Fibroblast of villous mesenchyme (primary cell): ENCODE data around the gene SPR. TPM values are rescaled to one million over a fixed set of nuclear protein-coding genes. Genes with fewer than 3 reads are reported as not detected.
A peak's percentile ranks its signal among the peaks of the same experiment; 100 is the strongest.

Source experiments
- DNase-seq: peaks from one replicate; pipeline ENCODE4 v3.0.0-alpha.2; 2010; ENCODE audit warnings: low read depth
- H3K4me3 ChIP-seq: 2 replicates; pipeline ENCODE4 v1.5.1; 2011; ENCODE audit warnings: low read depth, mild to moderate bottlenecking, low read length
- total RNA-seq: library from RNA; depleted of rRNA; stranded (reverse); fragments of >200 nt; gene quantifications from 2 replicates; pipeline ENCODE4 v1.2.3, GENCODE V29; 2012
- TF ChIP-seq, protein P1 (sequence below): IDR thresholded peaks from 2 replicates; pipeline ENCODE4 v1.5.1; 2012; ENCODE audit warnings: low read depth, mild to moderate bottlenecking, low read length; ENCODE audit not compliant: insufficient read depth

Gene SPR
- total RNA-seq, 1 donor: 22.0 TPM

DNA sequence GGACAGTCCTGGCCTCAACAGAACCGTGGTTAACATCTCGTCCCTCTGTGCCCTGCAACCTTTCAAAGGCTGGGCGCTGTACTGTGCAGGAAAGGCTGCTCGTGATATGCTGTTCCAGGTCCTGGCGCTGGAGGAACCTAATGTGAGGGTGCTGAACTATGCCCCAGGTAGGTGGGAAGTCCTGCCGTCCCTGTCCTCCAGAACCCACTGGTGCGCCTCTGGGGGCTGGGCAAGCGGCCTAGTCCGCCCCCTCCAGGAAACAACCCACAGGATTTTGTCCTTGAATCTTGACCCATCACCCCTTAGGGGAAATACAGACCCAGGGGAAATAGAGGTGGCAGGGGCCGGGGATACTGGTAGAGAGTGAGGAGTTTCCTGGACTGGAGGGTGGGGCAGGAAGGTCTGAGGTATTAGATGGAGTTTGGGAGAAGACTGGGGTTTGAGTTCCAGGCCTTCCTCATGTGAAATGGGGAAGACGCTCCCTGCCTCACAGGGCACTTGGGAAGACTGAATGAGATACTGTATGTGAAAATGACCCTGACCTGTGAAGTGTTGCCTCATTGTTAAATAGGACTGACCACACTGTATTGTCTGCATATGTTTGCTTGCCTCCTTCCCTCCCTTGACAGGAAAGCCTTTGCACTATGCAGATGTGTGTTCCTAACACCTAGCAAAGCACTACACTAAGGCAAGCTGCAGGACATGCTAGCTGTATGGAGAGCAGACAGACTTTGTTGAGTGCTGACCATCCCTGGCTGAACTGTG, 1.4 kb downstream of the SPR start:
- peak overlapping the region; percentile 80 for H3K4me3 ChIP-seq
- TF ChIP-seq, protein P1, sequence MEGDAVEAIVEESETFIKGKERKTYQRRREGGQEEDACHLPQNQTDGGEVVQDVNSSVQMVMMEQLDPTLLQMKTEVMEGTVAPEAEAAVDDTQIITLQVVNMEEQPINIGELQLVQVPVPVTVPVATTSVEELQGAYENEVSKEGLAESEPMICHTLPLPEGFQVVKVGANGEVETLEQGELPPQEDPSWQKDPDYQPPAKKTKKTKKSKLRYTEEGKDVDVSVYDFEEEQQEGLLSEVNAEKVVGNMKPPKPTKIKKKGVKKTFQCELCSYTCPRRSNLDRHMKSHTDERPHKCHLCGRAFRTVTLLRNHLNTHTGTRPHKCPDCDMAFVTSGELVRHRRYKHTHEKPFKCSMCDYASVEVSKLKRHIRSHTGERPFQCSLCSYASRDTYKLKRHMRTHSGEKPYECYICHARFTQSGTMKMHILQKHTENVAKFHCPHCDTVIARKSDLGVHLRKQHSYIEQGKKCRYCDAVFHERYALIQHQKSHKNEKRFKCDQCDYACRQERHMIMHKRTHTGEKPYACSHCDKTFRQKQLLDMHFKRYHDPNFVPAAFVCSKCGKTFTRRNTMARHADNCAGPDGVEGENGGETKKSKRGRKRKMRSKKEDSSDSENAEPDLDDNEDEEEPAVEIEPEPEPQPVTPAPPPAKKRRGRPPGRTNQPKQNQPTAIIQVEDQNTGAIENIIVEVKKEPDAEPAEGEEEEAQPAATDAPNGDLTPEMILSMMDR: no peak

DNA sequence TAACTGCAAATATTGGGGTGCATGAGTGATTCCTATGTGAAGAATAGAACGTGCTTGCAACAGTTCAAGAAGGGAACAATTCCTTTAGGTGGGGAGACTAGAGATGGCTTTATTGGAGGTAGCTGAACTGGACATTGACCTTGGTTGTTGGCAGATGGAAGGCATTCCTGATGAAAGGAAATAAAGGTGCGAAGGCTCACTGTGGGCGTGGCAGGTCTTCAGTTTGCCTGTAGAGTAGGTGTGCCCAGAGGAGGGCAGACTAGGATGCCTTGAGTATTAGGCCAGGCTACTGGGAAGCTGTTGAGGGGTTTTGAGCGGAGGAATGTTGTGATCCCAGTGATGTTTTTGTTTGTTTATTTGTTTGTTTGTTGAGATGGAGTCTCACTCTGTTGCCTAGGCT, 2.8 kb downstream of the SPR start:
- TF ChIP-seq, protein P1: no peak
- no peak overlapping the region for H3K4me3 ChIP-seq
- no peak for DNase-seq

More for the DNA sequence above, 1.4 kb downstream of the SPR start:
- no peak for DNase-seq

DNA sequence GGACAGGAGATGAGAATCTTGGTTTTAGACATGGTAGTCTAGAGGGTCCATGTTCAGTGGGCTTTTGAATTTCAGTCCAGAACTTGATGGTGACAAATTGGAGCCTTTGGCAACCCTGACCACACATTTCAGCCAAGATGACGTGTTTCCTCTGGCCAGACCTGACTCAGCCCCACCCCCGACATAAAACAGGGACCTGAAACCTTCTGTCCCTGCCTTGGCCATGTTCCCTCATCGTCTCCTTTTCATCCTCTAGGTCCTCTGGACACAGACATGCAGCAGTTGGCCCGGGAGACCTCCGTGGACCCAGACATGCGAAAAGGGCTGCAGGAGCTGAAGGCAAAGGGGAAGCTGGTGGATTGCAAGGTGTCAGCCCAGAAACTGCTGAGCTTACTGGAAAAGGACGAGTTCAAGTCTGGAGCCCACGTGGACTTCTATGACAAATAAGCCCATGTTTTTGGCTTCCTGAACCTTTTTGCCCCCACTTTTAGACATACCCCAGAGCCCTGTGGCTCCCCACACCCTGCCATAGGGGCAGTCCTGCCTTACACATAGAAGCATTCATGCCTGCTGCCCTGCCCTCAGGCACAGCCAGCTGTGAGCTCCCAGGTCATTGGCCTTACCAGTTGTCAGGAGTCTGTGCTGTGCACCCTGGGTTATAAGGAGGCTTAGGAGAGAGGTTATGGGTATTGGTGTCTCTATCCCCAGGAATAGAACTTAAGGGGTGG, 4.0 kb downstream of the SPR start:
- no peak overlapping the region for H3K4me3 ChIP-seq
- TF ChIP-seq, protein P1: no peak
- DNase-seq: no peak

DNA sequence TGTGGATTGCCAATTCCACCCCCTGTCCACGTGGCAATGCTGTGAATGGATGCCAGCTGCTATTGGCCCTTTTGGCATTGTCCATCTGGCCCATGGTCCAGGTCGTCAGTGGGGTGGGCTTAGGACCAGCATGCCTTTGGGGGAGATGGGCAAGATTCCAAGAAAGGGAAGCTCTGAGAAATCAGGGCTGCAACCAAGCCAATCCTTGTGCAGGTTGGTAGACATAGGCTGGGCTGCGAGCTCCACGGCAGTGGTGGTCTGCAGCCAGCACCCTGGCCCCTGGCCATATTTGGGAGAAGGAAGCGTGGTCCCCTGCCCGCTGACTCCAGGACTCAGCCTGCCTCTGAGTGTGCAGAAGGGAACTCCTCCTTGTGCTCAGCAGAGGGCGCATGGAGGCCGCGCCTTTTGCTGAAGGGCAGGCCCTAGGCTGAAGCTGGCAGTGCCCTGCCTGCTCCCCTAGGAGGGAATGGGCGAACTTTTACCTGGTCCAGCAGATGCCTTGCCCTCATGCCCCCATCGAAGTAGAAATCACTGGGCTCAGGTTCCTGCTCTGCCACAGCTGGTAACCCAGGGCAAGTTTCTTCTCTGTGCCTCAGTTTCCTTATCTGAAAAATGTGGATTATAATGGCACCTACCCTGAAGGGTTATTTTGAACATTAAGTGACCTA, 5.4 kb downstream of the SPR start:
- TF ChIP-seq, protein P1: peak; percentile 83
- H3K4me3 ChIP-seq: no peak overlapping the region
- peak; percentile 64 for DNase-seq

DNA sequence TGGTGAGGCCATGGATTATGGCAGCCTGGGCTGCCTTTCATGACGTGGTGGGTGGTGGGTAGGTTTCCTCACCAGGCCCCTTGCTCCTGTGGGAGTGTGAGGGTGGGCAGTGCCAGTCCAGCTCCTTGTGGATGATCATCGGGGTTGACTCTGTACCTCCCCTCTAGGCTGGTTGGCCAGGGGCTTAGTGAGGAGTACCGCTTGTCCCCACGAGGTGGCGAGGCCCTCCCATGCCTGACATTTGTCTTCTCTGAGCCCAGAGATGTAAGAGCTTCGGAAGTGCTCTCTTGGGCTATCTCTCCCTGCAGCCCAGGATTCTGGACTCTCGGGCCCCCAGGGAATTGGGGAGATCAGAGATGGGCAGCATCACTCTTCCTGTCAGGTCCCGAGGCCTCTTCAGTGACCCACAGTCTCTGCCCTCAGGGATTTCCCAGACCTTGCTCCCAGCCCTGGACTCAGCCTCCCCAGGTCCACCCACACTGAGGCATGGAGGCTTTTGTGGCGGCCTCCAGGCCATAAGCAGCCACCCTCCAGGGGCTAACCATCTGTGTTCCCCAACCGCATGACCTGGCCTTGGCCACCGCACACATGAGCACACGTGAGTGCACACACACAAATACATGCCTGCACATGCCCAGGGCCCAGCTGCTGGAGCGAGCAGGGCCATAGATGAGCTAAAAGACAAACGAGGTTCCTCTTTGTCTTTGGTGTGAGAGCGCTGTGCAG, 6.5 kb downstream of the SPR start:
- TF ChIP-seq, protein P1: peak; percentile 77
- DNase-seq: peak; percentile 60

DNA sequence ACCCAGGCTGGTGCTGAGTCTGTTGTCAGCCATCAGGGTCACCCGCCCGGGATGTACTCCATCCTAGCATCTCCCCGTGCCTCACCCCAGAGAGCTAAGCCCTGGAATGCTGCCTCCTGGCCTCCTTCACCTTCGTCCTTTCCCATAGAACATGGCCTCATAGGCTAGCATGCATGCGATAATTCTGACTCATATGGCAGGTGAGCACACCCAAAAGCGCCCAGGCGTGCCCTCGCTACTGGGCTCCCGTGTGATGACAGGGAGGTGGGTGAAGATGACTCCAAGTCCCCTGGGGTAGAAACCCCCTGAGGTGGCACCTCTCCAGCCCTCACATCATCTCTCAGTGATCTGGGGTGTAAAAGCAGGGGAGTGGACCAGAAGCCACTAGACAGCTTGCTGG, 7.3 kb downstream of the SPR start:
- no peak for DNase-seq
- TF ChIP-seq, protein P1: no peak
- no peak overlapping the region for H3K4me3 ChIP-seq

More for the DNA sequence above, 6.5 kb downstream of the SPR start:
- H3K4me3 ChIP-seq: no peak overlapping the region
